Sigmoid colon (tissue), 4 donors: Measurements from ENCODE around the gene BMP3.

ENCODE experiments used
- CTCF ChIP-seq, 4 experiments: fragments of 450-650 bp in 3 of 4; fragments of 200-600 bp in 1 of 4; IDR thresholded peaks; one replicate each; pipeline ENCODE4 v1.5.1; 2016 to 2019; ENCODE audit warnings: antibody characterized with exemption in 4 of 4, mild to moderate bottlenecking in 3 of 4, moderate library complexity in 2 of 4
- EP300 ChIP-seq, 4 donors: sonication (generic); formaldehyde crosslinking; IDR thresholded peaks; one replicate each; pipeline ENCODE4 v1.6.1; 2017; ENCODE audit warnings: antibody characterized with exemption in 4 of 4
- POLR2A ChIP-seq, 2 donors: fragments of 450-650 bp; IDR thresholded peaks; one replicate each; pipeline ENCODE4 v1.6.1; 2016; ENCODE audit warnings: antibody characterized with exemption in 2 of 2, mild to moderate bottlenecking in 2 of 2, moderate library complexity in 2 of 2

GRCh38 chr4:81102107-81102506 lies 71.6 kb downstream of the BMP3 start:
- TF ChIP-seq CTCF (IDR thresholded peaks at IDR 0.05): no peak
- no peak for TF ChIP-seq EP300 (IDR thresholded peaks at IDR 0.05)
- no peak for TF ChIP-seq POLR2A (IDR thresholded peaks at IDR 0.05)
